Type B pancreatic cell (in vitro differentiated cells): ENCODE measurements around the gene BCL10. TPM values are rescaled to one million over a fixed set of nuclear protein-coding genes. Genes with fewer than 3 reads are reported as not detected.
A peak's percentile ranks its signal among the peaks of the same experiment; 100 is the strongest.

Experiments
- DNase-seq: peaks from one replicate; pipeline ENCODE4 v3.0.0; 2021; ENCODE audit warnings: mixed read lengths; ENCODE audit not compliant: unreplicated experiment; ENCODE audit errors: extremely low spot score
- H3K27ac Mint-ChIP-seq: 2 replicates; pipeline ENCODE4 v1.8.0; 2021; ENCODE audit warnings: mild to moderate bottlenecking, mixed read lengths
- H3K27me3 Mint-ChIP-seq: 2 replicates; pipeline ENCODE4 v1.8.0; 2021; ENCODE audit warnings: mixed read lengths
- H3K36me3 Mint-ChIP-seq: 2 replicates; pipeline ENCODE4 v1.8.0; 2021; ENCODE audit warnings: mixed read lengths
- H3K4me1 Mint-ChIP-seq: one replicate; pipeline ENCODE4 v1.8.0; 2021; ENCODE audit warnings: mixed read lengths; ENCODE audit not compliant: unreplicated experiment
- H3K4me3 Mint-ChIP-seq: 2 replicates; pipeline ENCODE4 v1.8.0; 2021; ENCODE audit warnings: mild to moderate bottlenecking, mixed read lengths
- H3K9me3 Mint-ChIP-seq: 2 replicates; pipeline ENCODE4 v1.8.0; 2021; ENCODE audit warnings: mixed read lengths
- total RNA-seq: library from RNA; stranded (reverse); gene quantifications from 2 replicates; pipeline ENCODE4 v1.2.1, GENCODE V29; 2021; ENCODE audit warnings: low replicate concordance
- TF ChIP-seq, protein P1 (sequence below): fragments of 200-600 bp; sonication (generic); conservative IDR thresholded peaks from 2 replicates; pipeline ENCODE4 v1.5.0; 2021; ENCODE audit warnings: antibody characterized with exemption, mild to moderate bottlenecking

BCL10 gene
- total RNA-seq, 1 donor from 2014 or later = 25.0 TPM

- H3K27ac Mint-ChIP-seq = peak overlapping the region; percentile 10
- peaks cover 5% of the 10 kb centered on the region for H3K27me3 Mint-ChIP-seq
- TF ChIP-seq, protein P1, sequence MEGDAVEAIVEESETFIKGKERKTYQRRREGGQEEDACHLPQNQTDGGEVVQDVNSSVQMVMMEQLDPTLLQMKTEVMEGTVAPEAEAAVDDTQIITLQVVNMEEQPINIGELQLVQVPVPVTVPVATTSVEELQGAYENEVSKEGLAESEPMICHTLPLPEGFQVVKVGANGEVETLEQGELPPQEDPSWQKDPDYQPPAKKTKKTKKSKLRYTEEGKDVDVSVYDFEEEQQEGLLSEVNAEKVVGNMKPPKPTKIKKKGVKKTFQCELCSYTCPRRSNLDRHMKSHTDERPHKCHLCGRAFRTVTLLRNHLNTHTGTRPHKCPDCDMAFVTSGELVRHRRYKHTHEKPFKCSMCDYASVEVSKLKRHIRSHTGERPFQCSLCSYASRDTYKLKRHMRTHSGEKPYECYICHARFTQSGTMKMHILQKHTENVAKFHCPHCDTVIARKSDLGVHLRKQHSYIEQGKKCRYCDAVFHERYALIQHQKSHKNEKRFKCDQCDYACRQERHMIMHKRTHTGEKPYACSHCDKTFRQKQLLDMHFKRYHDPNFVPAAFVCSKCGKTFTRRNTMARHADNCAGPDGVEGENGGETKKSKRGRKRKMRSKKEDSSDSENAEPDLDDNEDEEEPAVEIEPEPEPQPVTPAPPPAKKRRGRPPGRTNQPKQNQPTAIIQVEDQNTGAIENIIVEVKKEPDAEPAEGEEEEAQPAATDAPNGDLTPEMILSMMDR = no peak
- H3K36me3 Mint-ChIP-seq = no peaks in the 10 kb centered on the region
- H3K4me1 Mint-ChIP-seq = peaks cover 9% of the 10 kb centered on the region
- no peak for DNase-seq
- no peak overlapping the region for H3K4me3 Mint-ChIP-seq
- H3K9me3 Mint-ChIP-seq = no peaks in the 10 kb centered on the region
These were observed 21.6 kb upstream of the BCL10 start for GRCh38 chr1:85297855-85298629.

DNA sequence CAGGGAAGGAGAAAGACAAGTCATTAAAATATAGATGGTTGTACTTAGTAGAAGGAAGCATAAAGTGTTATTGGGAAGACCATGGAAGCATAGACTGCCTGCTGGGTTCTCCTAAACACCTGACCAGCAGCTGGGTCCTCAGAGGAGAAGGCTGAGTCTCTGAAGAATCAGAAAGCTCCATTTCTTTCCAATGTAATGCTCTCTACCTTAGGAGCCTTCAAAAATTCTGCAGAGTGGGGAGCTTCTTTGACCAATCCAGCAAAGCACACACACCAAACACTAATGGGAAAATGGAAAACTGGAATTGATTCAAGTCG lies 21.1 kb upstream of the BCL10 start:
- Mint-ChIP-seq H3K4me1 (peaks cover 9% of the 10 kb centered on the region), H3K4me3 (no peak overlapping the region), H3K27ac (peak overlapping the region; percentile 10), H3K9me3 (no peaks in the 10 kb centered on the region), H3K27me3 (peaks cover 5% of the 10 kb centered on the region), H3K36me3 (no peaks in the 10 kb centered on the region)
- no peak for DNase-seq
- TF ChIP-seq, protein P1 = no peak

- peaks cover 9% of the 10 kb centered on the region for H3K4me1 Mint-ChIP-seq
- no peak overlapping the region for H3K4me3 Mint-ChIP-seq
- no peak for DNase-seq
- no peaks in the 10 kb centered on the region for H3K9me3 Mint-ChIP-seq
- TF ChIP-seq, protein P1 = no peak
- no peaks in the 10 kb centered on the region for H3K36me3 Mint-ChIP-seq
- no peak overlapping the region for H3K27ac Mint-ChIP-seq
- H3K27me3 Mint-ChIP-seq = peaks cover 3% of the 10 kb centered on the region
These were observed 20.5 kb upstream of the BCL10 start for GRCh38 chr1:85296980-85297379.

DNA sequence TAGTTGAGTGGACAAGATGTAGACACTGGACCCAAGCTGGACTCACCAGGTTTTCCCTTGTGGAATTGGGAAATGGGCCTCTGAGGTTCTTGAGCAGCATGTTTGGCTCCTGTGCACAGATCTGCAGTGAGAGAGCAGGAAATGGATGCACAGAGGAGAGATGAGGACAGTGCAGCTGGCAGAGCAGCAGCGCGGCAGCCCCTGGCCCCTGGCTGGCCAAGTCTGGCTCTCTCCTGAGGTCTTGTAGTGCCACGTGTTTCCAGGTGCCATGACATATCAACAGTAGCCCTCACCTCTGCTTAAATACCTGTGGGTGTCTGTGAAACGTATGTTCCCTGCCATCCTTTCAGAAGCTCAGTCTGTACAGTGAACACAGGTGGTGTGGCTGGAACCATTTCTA lies 19.2 kb upstream of the BCL10 start:
- H3K9me3 Mint-ChIP-seq = no peaks in the 10 kb centered on the region
- peaks cover 9% of the 10 kb centered on the region for H3K4me1 Mint-ChIP-seq
- H3K4me3 Mint-ChIP-seq = no peak overlapping the region
- H3K27ac Mint-ChIP-seq = no peak overlapping the region
- peaks cover 5% of the 10 kb centered on the region for H3K27me3 Mint-ChIP-seq
- no peaks in the 10 kb centered on the region for H3K36me3 Mint-ChIP-seq
- TF ChIP-seq, protein P1 = no peak
- no peak for DNase-seq

DNA sequence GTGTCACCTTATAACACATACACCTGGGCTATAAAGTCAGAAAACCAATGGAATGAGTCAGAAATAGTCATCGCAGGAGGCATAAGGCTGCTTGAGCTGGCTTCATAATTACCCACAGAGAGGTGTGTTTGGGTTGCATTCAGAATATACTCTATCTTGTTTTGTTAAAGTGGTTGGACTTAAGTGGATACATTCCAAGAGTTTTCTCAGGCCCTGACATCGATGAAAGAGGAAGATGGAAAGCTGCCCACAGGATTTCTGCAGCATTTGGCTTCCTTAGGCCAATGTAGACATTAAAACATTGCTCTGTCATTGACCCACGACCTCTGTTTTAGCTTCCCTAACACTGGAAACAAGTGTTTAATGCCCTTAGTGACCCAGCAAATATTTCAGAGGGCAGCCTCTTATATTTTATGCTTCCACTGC lies 18.6 kb upstream of the BCL10 start:
- peaks cover 8% of the 10 kb centered on the region for H3K27me3 Mint-ChIP-seq
- no peak overlapping the region for H3K4me3 Mint-ChIP-seq
- H3K9me3 Mint-ChIP-seq = no peaks in the 10 kb centered on the region
- H3K4me1 Mint-ChIP-seq = peaks cover 9% of the 10 kb centered on the region
- no peak overlapping the region for H3K27ac Mint-ChIP-seq
- no peaks in the 10 kb centered on the region for H3K36me3 Mint-ChIP-seq
- TF ChIP-seq, protein P1 = no peak
- no peak for DNase-seq
